ENCODE results near the gene SLN.
"Not testable (repeated sequence)": the region's sequence is repeated elsewhere in the genome, so short reads cannot be mapped to it uniquely, and the experiment has no call there.

SLN gene

DNA sequence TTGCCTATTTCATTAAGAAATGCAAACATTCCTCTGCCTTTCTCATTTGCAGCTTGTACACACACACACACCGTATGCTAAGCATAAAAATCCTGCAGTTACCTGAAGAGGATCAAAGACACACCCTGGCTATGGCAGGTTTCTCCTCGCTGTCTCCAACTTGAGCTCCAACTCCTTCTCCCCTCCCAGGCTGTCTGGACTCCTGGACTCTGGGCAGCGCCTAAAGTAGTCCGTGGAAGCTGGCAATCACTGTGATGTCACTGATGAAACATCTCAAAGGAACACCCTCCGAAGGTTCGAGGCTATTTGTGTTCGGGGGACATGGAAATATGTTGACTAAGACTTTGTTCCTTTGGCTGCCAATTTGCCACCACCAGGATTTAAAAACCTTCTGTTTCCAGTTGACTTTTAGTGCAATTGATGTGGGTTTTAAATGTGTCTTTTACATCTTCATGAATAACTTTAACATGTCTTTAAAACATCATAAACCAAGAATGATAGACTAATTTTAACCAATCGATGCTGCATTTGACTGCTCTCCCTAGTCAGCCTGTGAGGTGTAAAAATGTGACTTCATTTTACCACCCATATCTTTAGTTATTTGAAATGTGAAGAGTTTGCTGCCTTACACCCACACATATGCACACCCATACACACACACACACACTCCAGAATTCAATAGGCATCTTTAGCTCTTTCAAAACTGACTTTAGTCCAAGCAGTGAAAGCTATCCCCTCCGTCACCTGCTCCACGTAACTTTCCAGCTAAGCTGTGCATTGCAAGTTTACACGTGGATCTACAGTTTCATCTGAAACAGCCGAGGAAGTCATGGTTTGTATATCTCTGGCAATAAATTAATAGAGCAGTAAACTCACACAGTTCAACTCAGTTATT lies at the start of gene SLN:
SLN (minus strand) TSS at position 196 of the 895 bp plus-strand sequence.
- DNase-seq (ENCODE audit: low read depth in 1 of 2, low spot score in 1 of 2) = no peak

DNA sequence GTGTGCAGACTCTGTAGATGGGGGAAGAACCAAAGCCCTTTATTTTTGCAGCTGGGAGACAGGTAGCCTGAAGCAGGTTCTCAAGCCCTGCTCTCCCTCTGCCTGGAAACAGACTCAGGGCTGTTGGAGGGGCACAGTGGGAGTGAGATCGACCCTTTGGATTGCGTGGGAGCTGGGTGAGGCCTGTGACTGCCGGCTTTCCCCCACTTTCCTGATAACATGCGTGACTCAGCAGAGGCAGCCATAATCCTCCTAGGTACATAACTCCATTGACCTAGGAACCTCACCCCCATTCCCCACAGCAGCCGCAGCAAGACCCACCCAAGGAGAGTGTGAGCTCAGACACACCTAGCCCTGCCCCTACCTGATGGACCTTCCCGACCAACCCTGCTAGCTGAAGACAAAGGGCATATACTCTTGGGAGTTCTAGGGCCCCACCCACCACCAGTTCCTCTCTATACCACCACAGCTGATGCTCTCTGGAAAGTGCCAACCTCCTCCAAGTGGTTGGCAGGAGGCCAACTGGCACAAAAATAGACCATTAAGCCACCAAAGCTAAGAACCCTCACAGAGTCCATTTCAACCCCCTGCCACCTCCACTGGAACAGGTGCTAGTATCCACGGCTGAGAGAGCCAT lies 47.0 kb upstream of the SLN start:
- DNase-seq (ENCODE audit: low read depth in 1 of 2, low spot score in 1 of 2) = not testable (repeated sequence)

DNA sequence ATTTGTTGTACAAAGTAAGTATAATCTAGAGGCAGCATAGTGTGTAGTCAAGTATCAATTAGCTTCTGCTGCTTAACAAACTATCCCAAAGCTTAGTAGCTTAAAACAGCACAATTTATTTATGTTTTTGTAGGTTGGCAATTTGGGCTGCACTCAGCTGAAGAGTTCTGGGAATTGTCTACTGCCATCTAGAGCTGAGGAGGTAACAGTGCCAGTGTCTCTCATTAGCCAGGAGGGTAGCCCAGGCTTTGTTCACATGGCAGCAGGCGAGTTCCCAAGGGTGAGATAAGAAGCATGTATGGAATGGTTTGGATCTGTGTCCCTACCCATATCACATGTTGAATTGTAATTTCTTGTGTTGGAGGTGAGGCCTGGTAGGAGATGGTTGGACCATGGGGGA lies 45.8 kb upstream of the SLN start:
- DNase-seq (ENCODE audit: low read depth in 1 of 2, low spot score in 1 of 2) = no peak

DNA sequence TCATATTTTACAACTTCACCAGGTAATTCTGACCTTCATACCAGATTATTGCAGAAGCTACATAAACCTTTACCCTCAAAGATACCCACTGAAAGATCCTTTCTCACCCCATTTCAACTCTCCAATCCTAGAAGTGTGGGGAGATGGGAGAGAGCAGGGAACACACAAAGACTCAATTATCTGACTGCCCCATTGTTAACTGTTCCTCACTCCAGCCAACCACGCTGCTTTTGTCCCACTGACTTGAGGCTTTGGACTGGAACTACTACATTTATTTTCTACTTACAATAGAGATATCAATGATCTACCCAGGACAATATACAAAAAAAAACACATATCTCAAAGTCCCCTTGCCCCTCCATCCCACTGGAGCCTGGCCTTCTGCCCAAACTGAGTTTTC lies 44.7 kb upstream of the SLN start:
- no peak for DNase-seq (ENCODE audit: low read depth in 1 of 2, low spot score in 1 of 2)

DNA sequence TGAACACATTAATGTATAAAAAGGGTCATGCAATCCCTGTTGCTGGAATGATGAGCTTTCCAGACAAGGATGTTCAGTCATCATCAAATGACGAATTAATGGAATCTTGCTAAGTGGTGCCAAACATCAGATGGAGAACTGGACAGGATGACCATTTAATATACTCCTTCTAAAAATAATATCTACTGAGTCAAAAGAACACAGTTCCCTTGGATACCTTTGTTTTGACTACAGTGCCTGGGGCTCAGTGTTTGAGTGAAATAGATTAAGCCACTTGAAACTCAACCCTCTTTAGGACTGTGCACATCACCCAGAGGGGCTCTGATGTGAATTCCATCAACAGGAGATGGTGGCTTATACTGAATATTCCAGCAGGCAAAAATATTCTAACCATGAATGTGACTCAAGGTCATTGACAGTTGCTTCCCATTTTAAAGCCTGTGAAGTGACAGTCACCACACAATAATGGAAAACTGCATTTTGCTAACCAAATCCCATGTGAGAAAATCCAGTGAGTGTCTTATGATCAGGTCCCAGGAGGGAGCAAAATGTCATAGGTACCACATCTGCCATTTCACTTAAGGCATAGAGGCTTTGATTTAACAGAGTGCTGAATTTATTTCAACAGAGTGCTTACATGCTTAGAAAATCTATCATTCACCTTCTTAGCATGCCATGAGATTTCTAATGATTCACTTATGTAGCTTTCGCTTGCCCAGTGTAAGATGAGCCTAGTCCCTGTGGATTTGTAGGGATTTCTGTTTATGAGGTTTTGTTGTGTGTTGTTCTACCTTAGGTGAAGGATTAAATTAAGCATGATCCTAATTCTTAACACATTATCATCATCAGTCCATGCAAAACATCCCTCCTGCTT lies 41.3 kb upstream of the SLN start:
- no peak for DNase-seq (ENCODE audit: low read depth in 1 of 2, low spot score in 1 of 2)

DNA sequence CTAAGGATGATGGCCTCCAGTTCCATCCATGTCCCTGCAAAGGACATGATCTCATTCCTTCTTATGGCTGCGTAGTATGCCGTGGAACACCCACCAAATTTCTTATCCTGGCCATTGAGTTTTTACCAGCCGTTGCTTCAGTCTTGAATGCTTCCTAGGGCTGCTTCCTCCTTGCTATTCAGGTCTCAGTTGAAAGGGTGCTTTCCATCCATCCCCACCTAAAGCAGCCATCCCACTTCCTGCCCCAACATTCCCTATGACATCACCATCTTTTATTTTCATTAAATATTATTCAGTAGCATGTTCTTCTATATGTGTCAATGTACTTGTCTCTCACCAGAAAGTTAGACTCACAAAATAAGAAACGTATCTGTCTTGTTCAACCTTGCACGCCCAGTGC lies 40.7 kb upstream of the SLN start:
- no peak for DNase-seq (ENCODE audit: low read depth in 1 of 2, low spot score in 1 of 2)

DNA sequence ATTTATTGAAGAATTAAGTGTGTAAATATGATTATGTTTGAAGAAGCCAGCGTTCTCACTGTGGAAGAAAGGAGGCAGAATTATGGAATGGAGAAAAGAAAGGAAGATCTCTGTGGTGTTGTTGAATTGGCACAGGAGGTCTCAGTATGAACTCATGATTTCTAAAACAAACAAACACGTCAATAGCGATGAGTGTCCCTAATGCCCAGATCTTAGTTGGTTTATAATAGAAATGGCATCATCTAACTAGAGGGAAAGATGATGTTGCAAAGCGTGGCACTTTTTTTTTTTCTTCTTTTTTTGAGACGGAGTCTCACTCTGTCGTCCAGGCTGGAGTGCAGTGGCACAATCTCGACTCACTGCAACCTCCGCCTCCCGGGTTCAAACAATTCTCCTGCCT lies 39.2 kb upstream of the SLN start:
- no peak for DNase-seq (ENCODE audit: low read depth in 1 of 2, low spot score in 1 of 2)

DNA sequence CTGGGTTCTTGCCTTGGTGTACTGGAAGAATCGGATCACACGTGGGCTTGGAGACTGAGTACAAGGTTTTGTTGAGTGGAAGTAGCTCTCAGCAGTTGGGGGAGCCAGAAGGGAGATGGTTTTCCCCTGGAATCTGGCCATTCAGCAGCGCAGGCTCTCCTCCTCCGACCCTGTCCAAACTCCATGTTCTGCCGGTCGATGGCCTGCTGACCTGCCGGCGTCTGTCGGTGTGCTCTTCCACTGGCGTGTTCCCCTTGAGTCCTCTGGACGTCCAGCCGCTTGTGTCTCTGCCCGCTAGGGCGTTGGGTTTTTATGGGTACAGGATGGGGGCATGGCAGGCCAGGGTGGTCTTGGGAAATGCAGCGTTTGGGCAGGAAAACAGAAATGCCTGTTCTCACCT lies 38.5 kb upstream of the SLN start:
- no peak for DNase-seq (ENCODE audit: low read depth in 1 of 2, low spot score in 1 of 2)

DNA sequence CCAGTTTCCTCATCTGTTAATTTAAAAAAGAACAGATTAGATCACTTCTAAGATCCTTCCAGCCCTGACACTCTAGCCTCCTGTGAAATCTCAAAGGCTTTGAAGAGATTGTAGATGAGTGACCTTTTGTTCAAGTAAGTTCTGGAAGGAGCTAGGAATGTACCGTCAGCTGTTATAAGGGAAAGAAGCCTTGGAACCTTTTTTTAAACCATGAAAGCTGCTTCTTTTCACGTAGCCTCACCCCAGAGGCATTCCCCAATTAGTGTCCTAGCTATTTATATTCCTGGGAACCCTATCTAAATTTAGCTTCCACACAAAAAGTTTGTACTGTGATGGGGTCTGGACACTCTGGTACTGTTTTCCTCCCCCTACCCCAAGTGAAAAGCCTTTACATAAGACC lies 35.8 kb upstream of the SLN start:
- DNase-seq (ENCODE audit: low read depth in 1 of 2, low spot score in 1 of 2) = no peak

DNA sequence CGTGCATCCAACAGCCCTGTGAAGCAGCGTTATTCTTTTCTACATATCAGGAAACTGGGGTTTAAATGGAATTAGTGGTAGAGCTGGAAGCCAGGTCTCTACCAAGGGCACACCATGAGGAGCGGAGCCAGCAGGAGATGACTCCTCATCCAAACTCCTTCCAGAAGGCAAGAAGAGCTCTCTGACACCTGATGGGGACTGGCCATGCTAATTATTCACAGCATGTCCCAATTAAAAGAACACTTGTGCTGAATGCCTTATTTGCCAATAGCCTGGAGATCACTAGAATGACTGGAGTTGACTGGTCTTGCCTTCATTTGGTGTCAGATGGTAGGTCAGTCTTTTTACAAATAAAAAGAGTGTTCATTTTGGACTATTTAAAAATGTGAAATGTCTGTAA lies 32.9 kb upstream of the SLN start:
- DNase-seq (ENCODE audit: low read depth in 1 of 2, low spot score in 1 of 2) = no peak

DNA sequence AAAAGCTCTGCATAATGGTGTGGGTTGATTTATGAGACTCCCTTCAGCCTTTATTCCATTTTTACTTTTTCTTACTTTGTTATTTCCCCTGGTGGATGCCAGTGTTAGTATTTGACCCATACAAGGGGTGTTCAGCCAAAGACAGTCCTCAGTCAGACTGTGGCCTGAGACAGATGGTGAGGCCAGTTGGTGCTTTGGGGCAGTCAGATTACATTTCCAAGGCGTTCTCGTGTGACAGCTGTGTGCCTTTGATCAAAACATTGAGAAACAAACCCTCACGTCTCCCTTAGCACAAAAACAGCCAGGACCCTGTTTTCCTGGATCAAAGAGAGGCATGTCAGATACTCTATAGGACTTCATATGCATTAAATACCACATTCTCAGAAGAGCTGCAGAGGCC lies 31.3 kb upstream of the SLN start:
- DNase-seq (ENCODE audit: low read depth in 1 of 2, low spot score in 1 of 2) = no peak

DNA sequence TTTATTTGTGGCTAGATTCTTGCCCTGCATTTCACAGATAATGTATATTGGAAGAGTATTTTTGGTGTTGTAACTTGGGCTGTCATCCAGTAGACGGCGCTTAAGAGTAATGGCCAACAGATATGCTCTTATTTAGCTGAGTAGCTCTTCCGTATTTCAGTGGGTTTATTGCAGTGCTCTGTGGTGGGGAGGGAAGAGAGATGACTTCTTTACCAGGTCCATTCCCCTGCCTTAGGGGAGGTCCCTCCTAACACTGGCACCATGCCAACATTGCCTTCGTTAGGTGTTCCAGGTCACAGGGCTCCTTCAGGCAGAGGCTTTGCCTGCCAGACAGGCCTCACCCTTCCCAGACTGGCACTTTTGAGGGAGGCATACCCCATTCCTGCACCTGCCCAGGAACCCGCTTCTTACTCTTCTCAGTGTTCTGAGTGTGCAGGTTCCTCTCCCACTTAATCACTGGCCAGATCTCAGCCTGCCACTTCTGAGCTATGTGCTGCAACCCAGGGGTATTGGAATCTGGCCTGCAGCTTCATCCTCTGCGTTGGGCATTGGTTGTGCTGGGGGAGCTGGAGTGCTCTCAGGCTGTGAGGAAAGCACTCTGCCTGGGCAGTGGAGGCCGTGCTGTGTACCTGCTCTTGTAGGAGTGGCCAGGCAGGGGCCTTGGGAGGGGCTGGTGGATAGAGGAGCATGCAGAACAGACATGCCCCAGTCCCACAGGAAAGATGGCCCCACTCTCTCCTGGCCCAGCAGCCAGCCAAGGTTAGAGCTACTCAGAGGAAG lies 29.4 kb upstream of the SLN start:
- no peak for DNase-seq (ENCODE audit: low read depth in 1 of 2, low spot score in 1 of 2)

DNA sequence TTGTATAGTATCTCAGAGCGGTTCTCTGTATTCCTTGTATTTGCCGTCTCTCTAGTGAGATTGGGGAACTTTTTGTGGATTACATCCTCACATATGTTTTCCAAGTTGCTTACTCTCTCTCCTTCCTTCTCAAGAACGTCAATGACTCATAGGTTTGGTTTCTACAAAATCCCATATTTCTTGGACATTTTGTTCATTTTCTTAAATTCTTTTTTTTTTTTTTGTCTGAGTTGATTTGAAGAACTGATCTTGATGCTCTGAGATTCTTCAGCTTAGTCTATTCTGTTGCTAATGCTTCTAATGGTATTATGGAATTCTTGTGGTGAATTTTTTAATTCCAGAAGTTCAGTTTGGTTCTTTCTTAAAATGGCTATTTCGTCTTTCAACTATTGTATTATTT lies 28.4 kb upstream of the SLN start:
- no peak for DNase-seq (ENCODE audit: low read depth in 1 of 2, low spot score in 1 of 2)

DNA sequence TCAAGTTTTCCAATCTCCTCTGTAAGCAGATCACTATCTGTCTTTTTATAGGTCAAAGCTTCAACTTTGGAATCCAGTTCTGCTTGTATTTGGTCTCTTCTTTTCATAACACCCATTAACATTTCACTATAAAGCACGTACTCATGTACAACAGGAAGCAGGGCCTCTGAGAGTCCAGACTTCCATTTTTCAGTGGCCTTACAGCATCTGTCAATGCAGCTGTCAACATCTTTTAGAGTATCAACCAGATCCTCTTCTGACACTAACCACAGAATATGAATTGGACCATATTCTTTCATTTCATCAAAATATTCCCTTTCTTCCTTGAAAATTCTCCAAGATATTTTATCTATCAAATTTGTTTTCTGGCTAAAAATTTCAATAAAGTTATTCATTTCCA lies 24.7 kb upstream of the SLN start:
- no peak for DNase-seq (ENCODE audit: low read depth in 1 of 2, low spot score in 1 of 2)

DNA sequence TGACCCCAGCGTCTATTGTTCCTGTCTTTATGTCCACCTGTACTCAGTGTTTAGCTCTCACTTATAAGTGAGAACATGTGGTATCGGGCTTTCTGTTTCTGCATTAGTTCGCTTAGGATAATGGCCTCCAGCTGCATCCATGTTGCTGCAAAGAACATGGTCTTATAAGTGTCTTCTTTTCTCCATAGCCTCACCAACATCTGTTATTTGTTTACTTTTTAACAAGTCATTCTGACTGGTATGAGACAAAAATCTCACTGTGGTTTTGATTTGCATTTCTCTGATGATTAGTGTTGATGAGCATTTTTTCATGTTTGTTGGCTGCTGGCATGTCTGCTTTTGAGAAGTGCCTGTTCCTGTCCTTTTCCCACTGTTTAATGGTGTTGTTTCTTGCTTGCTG lies 21.7 kb upstream of the SLN start:
- no peak for DNase-seq (ENCODE audit: low read depth in 1 of 2, low spot score in 1 of 2)

DNA sequence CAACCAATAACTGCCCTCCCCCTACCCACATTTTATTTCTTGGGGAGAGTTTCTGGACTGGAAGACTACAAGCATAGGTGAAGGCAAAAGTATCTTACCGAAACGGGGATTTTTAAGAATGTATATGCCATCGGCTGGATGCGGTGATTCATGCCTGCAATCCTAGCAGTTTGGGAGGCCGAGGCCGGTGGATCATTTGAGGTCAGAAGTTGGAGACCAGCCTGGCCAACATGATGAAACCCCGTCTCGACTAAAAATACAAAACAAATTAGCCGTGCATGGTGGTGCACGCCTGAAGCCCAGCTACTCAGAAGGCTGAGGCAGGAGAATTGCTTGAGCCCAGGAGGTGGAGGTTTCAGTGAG lies 20.8 kb upstream of the SLN start:
- no peak for DNase-seq (ENCODE audit: low read depth in 1 of 2, low spot score in 1 of 2)

DNA sequence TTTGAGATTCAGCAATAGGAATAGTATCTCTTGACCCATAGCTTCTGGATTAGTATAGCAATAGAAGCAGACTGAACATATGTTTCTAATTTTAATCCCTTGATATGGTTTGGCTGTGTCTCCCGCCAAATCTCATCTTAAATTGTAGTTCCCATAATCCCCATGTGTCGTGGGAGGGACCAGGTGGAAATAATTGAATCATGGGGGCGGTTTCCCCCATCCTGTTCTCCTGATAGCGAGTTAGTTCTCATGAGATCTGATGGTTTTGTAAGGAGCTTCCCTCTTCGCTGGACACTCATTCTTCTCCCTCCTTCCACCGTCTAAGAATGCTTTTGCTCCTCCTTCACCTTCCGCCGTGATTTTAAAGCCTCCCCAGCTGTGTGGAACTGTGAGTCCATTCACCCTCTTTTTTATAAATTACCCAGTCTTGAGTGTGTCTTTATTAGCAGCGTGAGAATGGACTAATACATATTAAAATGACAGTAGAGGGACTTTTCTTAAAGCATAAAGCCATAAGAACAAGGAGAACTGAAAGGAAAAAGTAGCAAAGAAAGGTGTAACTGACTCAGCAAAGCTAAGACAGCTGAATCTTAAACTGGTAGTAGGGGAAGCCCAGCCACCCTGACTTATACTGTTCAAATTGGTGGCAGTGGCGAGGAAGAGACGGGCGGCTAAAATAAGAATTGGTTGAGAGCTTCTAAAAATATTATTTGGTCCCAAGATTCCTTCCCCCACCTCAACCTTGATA lies 20.3 kb upstream of the SLN start:
- no peak for DNase-seq (ENCODE audit: low read depth in 1 of 2, low spot score in 1 of 2)

DNA sequence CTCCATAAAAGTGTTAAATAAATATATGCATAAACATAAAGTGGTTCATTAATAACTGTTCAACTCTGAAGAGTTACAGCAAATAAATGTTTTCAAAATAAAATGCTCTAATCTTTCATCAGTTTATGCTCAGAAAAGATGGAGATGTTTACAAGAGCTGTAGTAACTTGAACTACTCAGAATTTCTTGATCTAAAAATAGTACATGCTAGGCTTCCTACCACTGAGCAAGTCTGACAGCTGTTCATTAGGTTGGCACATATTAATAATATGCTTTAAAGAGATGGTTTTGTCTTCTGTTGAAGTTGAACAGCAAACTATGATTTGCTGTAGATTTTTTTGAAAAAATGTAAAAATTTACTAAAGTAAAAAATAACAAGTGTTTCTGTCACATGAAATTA lies 10.8 kb upstream of the SLN start:
- no peak for DNase-seq (ENCODE audit: low read depth in 1 of 2, low spot score in 1 of 2)

DNA sequence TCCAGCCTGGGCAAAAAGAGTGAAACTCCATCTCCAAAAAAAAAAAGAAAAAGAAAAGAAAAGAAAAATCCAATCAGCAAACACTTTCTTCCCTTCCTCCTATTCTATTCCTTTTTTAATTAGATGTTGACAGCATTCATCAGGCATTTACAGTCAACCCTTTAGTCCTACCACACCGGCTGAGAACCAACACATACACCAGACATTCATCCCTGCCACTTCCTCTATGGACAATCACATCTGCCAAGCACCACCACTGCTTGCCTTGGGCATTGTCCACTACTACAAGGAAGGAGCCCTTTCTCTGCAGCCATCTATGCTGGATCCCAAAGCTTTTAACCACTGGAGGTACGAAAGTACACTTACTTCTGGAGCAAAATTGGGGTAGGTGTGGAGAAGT lies 9.4 kb upstream of the SLN start:
- no peak for DNase-seq (ENCODE audit: low read depth in 1 of 2, low spot score in 1 of 2)

DNA sequence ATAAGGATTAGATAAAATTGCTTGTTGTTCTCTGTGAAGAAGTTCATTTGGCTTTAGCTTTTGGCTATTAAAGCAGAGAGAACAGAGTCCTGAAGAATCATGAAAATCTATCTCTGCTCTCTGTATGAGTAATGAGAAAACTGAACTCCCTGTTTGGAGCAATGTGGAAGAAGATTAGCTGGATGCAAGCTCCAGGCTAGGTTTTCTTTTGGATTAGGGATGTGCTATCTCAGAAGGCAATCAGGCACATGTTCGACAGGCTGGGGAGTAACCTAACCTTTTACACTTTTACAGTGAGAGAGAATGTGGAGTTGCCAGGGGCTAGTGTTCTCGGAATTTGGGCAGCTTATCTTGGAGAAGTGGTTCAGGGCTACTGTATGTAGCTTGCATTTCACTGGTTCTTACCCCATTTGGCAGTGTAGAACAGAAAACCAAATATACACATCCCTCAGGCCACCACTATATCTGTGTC lies 8.5 kb upstream of the SLN start:
- DNase-seq (ENCODE audit: low read depth in 1 of 2, low spot score in 1 of 2) = no peak

Measured in stimulated activated CD4-positive, alpha-beta T cell treated with anti-CD3 and anti-CD28 coated beads, Interleukin-15, amount 100 ng/mL, for 1 hour (primary cell).